GM21515 (cell line): ENCODE results near the gene AGXT2.
"Not testable (repeated sequence)": the region's sequence is repeated elsewhere in the genome, so short reads cannot be mapped to it uniquely, and the experiment has no call there.

ENCODE experiments used
- ATAC-seq: cut with Tn5 transposase; IDR thresholded peaks from one replicate; pipeline ENCODE4 v1.9.1; 2021; ENCODE audit not compliant: unreplicated experiment

The AGXT2 gene

DNA sequence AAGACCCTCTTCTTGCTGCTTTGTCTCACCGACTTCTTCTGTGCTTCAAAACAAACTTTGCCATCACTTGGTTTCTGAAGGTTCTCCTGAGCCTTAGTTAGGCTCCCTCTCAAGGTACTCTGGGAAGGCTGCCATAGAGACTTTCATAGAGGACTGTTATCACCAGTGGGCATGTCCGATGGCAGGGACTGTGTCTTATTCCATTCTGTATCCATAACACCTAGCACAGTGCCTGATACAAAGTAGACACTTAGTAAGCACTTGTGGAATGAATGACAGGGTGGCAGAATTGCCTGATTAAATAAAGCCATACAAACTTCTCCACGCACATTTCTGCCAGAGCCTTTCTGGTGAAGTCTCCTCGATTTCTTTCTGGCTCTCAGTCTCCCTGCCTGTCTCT is 32.7 kb downstream of the AGXT2 start:
- no peak for ATAC-seq

DNA sequence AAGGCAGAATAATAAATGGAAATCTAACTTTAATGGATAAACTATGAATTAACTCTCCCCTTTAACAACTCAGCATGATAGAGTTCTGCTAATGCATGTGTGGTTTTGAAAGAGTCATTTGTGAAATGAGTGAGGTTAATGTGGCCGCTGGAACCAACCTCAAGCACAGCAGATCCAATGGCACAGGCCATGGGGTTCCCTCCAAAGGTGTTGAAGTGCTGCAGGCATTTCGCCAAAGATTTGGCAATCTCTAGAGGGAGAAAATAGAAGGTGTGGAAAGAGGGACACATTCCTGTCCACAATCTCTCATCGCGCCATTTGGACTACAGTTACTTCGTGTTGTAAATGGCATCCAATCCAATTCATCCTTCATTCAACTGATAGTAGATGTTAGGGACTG is 35.0 kb downstream of the AGXT2 start:
- ATAC-seq: no peak

DNA sequence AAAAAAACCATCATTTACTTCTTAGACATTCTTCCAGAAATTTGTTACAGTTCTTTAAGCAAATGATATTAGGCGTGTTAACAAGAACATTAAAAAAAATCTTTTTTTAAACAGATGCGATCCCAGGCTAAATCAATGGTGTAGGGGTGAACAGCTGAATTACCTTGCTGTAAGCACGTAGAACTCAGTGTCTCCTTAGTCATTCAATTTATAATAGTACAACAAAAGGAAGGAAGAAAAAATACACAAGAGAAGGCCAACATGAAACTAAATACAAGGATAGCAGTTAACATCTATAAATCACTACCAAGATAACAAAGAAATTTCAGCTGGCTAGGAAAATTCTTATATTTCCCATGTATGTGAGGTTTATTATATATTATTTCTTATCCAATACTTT is 35.4 kb downstream of the AGXT2 start:
- ATAC-seq: no peak

- no peak for ATAC-seq
Measured at GRCh38 chr5:35010676-35011075, 37.1 kb downstream of the AGXT2 start.

GRCh38 chr5:35009657-35010056 is 38.1 kb downstream of the AGXT2 start:
- no peak for ATAC-seq

DNA sequence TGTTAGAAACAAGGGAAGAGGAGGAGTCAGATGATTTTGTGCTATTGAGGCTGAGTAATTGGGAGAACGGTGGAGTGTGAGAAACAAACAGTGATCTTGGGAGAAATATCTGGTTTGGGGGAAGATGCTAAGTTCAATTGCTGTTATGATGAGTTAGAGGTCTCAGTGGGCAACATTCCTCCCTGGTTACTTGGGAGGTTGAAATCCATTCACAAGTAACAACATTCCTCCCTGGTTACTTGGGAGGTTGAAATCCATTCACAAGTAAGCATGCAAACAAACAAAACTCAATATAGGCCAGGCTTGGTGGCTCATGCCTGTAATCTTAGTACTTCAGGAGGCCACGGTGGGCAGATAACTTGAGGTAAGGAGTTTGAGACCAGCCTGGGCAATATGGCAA is 38.7 kb downstream of the AGXT2 start:
- no peak for ATAC-seq

DNA sequence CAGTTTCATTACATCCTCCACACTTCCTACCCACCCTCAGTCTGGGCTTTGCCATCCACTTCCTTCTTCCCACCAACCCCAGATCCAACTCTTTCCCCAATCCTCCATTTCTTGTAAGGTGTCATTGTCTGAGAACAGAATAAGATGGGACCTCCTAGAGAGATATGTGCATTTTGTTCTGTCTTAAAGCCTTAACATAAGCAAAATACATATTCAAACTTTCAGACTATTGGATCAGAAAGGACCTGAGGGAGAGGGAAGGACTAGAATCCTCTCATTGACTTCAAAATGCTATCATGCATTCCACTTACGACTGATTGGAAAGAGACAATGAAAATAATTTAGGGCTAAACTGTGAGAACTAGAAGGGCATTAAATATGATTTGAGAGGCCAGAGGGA is 43.0 kb downstream of the AGXT2 start:
- no peak for ATAC-seq

DNA sequence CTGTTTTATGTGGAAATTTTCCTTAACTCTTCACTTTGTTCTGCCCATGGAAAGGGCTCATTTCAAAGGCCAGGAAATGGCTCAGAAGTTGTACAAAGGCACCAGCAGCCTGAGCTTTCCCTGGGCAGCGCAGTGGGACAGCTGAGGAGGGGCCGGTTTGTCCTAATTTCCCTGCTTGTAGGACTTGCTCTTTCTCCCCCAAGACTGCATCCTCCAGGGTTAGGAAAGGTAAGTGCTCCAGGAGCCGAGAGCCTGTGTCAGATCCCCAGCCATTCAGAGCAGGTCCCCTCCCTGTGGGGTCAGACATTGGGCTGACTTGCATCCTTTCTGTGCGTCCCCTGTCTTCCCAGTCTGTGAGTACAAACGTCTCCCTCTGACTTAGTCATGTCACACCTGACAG is 43.5 kb downstream of the AGXT2 start:
- ATAC-seq: no peak

GRCh38 chr5:35003018-35003957 is 44.5 kb downstream of the AGXT2 start:
- ATAC-seq: peak; percentile 76

DNA sequence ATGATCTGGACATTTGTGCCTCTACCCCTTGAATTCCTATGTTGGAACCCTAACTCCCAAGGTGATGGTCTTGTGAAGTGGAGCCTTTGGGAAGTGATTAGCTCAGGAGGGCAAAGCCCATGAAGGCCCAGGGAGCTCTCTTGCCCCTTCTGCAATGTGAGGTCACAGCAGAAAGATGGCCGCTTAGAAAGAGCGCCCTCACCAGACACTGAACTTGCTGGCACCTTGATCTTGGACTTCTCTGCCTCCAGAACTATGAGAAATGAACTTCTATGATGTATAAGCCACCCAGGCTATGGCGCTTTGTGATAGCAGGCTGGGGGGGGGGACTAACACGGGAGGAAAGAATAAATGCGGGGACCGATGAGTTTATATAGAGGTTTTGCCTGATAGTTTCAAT is 45.3 kb downstream of the AGXT2 start:
- no peak for ATAC-seq

GRCh38 chr5:35001842-35002241 is 45.9 kb downstream of the AGXT2 start:
- no peak for ATAC-seq

- ATAC-seq: no peak
Measured at GRCh38 chr5:34998058-34998789, 49.5 kb downstream of the AGXT2 start.

DNA sequence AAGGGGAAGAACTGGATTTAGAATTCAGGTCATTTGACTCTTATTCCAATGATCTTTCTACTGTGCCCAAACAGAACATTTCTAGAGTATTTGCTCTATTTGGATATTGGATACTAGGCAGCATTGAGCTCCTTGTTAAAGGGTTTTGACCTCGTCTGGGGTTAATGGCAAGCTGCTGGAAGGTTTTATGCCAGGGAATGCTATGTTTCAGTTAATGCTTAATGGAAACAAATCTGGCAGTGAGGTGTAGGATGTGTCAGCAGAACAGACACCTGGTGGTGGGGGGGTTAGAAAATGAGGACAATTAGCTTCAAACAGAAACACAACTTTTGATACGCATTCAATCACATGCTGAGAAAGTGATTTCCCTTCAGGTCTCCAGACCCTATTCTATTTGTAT is 51.5 kb downstream of the AGXT2 start:
- no peak for ATAC-seq

DNA sequence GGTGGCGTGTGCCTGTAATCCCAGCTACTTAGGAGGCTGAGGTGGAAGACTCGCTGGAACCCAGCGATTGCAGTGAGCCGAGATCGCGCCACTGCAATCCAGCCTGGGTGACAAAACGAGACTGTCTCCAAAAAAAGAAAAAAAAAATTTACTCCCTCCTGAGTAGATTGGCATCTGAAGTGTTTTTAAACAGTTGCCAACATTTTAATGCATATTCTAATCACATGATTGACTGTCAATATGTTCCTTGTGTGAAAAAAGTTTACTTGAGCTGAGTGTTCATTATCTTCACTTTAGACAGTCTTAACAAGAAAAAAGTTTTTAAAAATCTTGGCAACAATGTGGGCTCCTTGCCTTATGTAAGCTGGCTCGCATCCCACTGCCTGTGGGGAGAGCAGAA is 53.8 kb downstream of the AGXT2 start:
- ATAC-seq: no peak

DNA sequence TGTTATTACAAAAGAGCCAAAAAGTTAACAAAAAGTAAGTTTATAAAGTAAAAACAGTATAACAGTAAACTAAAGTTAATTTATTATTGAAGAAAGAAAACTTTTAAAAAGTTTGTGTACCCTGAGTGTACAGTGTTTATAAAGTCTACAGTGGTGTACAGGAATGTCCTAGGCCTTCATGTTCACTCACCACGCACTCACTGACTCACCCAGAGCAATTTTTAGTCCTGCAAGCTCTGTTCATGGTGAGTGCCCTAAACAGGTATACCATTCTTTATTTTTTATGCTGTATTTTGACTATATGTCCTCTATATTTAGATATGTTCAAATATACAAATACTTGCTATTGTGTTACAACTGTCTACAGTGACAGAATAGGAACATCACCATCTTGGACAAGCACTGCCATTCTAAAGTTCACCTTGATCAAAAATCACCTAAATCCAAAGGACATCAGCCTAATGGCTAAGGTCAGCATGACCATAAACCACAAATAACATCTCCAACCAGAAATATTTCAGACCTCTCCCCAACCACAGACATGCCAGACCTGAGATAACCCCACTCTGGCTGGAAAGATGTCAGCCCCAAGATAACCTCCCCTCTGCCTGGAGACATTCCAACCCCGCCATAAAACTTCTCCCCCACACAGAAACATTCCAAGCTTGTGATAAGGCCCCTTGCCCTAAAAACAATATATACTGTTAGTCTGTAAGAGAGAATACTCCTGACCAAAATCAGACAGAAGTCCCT is 56.1 kb downstream of the AGXT2 start:
- no peak for ATAC-seq

DNA sequence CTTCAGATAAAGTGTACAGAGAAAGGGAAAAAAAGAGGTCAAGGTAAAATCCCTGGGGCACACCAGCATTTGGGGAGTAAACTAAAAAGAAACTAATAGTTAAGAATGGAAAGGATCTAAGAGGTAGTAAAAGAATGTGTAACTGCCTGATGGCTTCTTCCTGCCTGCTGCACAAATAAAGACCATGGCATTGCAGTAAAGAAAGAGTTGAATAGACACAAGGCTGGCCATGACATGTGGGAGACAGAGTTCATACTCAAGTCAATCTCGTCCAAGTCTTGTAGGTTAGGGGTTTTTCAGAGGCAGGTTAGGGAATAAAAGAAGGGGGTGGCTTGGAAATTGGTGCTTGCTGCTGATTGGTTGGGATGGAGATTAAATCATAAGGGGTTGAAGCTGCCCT is 60.8 kb downstream of the AGXT2 start:
- no peak for ATAC-seq

- no peak for ATAC-seq
Measured at GRCh38 chr5:34982823-34983222, 64.9 kb downstream of the AGXT2 start.

GRCh38 chr5:34978681-34979080 is 69.1 kb downstream of the AGXT2 start:
- no peak for ATAC-seq

- peak; percentile 65 for ATAC-seq
Measured at GRCh38 chr5:34977934-34978613, 69.7 kb downstream of the AGXT2 start.

DNA sequence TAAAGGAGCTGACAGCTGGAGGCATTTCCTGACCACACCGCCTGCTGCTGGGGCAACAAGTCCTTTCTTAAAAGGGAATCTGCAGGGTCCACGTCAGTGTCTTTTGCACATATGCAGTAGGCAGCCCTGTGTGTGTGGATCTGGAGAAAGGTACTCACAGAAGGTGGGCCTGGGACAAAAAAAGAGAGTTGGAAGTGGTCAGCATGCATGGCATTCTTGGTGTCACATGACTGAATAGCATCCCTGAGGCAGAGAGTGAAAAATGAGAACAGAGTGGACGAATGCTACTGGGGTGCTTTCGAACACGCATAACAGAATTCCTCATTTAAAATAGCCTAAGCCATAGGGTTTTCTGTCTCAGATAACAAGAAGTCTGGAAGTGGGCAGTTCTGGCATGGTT is 71.4 kb downstream of the AGXT2 start:
- ATAC-seq: no peak

DNA sequence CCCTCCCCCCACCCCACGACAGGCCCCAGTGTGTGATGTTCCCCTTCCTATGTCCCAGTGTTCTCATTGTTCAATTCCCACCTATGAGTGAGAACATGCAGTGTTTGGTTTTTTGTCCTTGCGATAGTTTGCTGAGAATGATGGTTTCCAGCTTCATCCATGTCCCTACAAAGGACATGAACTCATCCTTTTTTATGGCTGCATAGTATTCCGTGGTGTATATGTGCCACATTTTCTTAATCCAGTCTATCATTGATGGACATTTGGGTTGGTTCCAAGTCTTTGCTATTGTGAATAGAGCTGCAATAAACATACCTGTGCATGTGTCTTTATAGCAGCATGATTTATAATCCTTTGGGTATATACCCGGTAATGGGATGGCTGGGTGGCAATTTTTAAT is 76.1 kb downstream of the AGXT2 start:
- not testable (repeated sequence) for ATAC-seq
